H1 (cell line): ENCODE results near the gene URGCP. TPM values are rescaled to one million over a fixed set of nuclear protein-coding genes. Genes with fewer than 3 reads are reported as not detected.

Source experiments
- CTCF ChIA-PET: fragments of 300-600 bp; sonication (Branson Sonifier 250); formaldehyde crosslinking; loops from one replicate; lab custom pipeline; 2021; ENCODE audit not compliant: partially characterized antibody; lab: Charles Lee
- POLR2A ChIA-PET: fragments of 300-600 bp; sonication (Branson Sonifier 250); formaldehyde crosslinking; loops from one replicate; lab custom pipeline; 2021; ENCODE audit warnings: inconsistent platforms; ENCODE audit not compliant: partially characterized antibody; lab: Charles Lee
- DNase-seq, 2 experiments: peaks; one replicate each; pipeline versions ENCODE4 v3.0.0 to v3.0.0-alpha.2; 2010 to 2022; ENCODE audit warnings: low spot score in 2 of 2, low read depth in 1 of 2, mixed read lengths in 1 of 2
- FAIRE-seq: peaks from 2 replicates; lab custom pipeline; 2011; peaks lifted over from hg19 to GRCh38; lab: Jason Lieb, UNC
- H2AFZ ChIP-seq: 2 replicates; pipeline ENCODE4 v1.8.1; 2012; ENCODE audit warnings: low read length, inconsistent platforms
- H2AK5ac ChIP-seq: 2 replicates; pipeline ENCODE4 v1.6.1; 2013; ENCODE audit warnings: low read depth, low read length
- H2BK120ac ChIP-seq: replicated peaks from 2 replicates; pipeline ENCODE3; 2013; ENCODE audit warnings: low read depth, low read length, inconsistent platforms
- H2BK12ac ChIP-seq: 2 replicates; pipeline ENCODE4 v1.6.1; 2013; ENCODE audit warnings: low read depth, low read length
- H2BK15ac ChIP-seq: 2 replicates; pipeline ENCODE4 v1.6.1; 2013; ENCODE audit warnings: low read length
- H2BK20ac ChIP-seq: 2 replicates; pipeline ENCODE4 v1.6.1; 2013; ENCODE audit warnings: low read length
- H2BK5ac ChIP-seq: 2 replicates; pipeline ENCODE4 v1.6.1; 2013; ENCODE audit warnings: low read depth, low read length
- H3K14ac ChIP-seq: 2 replicates; pipeline ENCODE4 v1.6.1; 2013; ENCODE audit warnings: inconsistent platforms; ENCODE audit not compliant: insufficient read length
- H3K18ac ChIP-seq: 2 replicates; pipeline ENCODE4 v1.6.1; 2013; ENCODE audit warnings: low read length; ENCODE audit errors: extremely low read depth
- H3K23ac ChIP-seq: 2 replicates; pipeline ENCODE4 v1.6.1; 2013; ENCODE audit warnings: inconsistent platforms; ENCODE audit not compliant: insufficient read length
- H3K23me2 ChIP-seq: 2 replicates; pipeline ENCODE4 v1.6.1; 2013; ENCODE audit warnings: low read depth, low read length
- H3K27ac ChIP-seq: 2 replicates; pipeline ENCODE4 v1.6.1; 2011; ENCODE audit warnings: low read depth, low read length, inconsistent platforms
- H3K27me3 ChIP-seq, 4 experiments: replicated peaks in 1 of 4; 1 replicate in 1 of 4; 2 replicates in 3 of 4; pipeline versions ENCODE4 v1.6.1 to v1.8.1; 2011 to 2013; ENCODE audit warnings: low read length in 3 of 4, mild to moderate bottlenecking in 3 of 4, inconsistent platforms in 2 of 4, mixed read lengths in 2 of 4, moderate library complexity in 1 of 4; ENCODE audit not compliant: control insufficient read depth in 3 of 4, insufficient read depth in 3 of 4; ENCODE audit errors: extremely low read depth in 1 of 4
- H3K36me3 ChIP-seq, 4 experiments: 2 replicates each; pipeline versions ENCODE4 v1.6.1 to v1.8.1; 2011 to 2013; ENCODE audit warnings: mild to moderate bottlenecking in 4 of 4, low read length in 3 of 4, moderate library complexity in 2 of 4, control low read depth in 1 of 4, inconsistent platforms in 1 of 4; ENCODE audit not compliant: insufficient read depth in 4 of 4, control insufficient read depth in 2 of 4
- H3K4ac ChIP-seq: replicated peaks from 2 replicates; pipeline ENCODE3; 2013; ENCODE audit warnings: low read length, low read depth, mixed read lengths, inconsistent platforms; ENCODE audit not compliant: insufficient read length
- H3K4me1 ChIP-seq, 4 experiments: replicated peaks in 1 of 4; 1 replicate in 1 of 4; 2 replicates in 3 of 4; pipeline versions ENCODE4 v1.6.1 to v1.8.1; 2011 to 2013; ENCODE audit warnings: low read length in 3 of 4, inconsistent platforms in 2 of 4, mixed read lengths in 1 of 4; ENCODE audit not compliant: insufficient read depth in 4 of 4, control insufficient read depth in 3 of 4
- H3K4me2 ChIP-seq, 2 experiments: 2 replicates each; pipeline versions ENCODE4 v1.6.1 to v1.8.1; 2011 to 2013; ENCODE audit warnings: low read depth in 2 of 2, low read length in 2 of 2, control low read depth in 1 of 2, inconsistent platforms in 1 of 2, mild to moderate bottlenecking in 1 of 2; ENCODE audit not compliant: insufficient read depth in 1 of 2
- H3K4me3 ChIP-seq, 4 experiments: fragments of 200-600, 300-600 bp in 1 of 4; sonication (generic), shearing (Covaris generic), sonication (Bioruptor Twin) in 1 of 4; 2 replicates each; pipeline versions ENCODE4 v1.5.1 to v1.8.1; 2011 to 2016; ENCODE audit warnings: low read length in 4 of 4, low read depth in 3 of 4, control low read depth in 2 of 4, inconsistent platforms in 2 of 4, mild to moderate bottlenecking in 2 of 4, mixed read lengths in 1 of 4, moderate library complexity in 1 of 4; ENCODE audit not compliant: insufficient read depth in 2 of 4; ENCODE audit errors: extremely low read depth in 1 of 4
- H3K56ac ChIP-seq: replicated peaks from 2 replicates; pipeline ENCODE3; 2013; ENCODE audit warnings: low read depth, mild to moderate bottlenecking, mixed read lengths, low read length, inconsistent platforms; ENCODE audit not compliant: insufficient read length
- H3K79me1 ChIP-seq: 2 replicates; pipeline ENCODE4 v1.6.1; 2013; ENCODE audit warnings: low read depth, low read length, control low read depth
- H3K79me2 ChIP-seq, 2 experiments: 2 replicates each; pipeline versions ENCODE4 v1.6.1 to v1.8.1; 2012 to 2013; ENCODE audit warnings: low read length in 2 of 2, mild to moderate bottlenecking in 2 of 2, inconsistent platforms in 1 of 2; ENCODE audit not compliant: insufficient read depth in 2 of 2, control insufficient read depth in 1 of 2
- H3K9ac ChIP-seq, 4 experiments: replicated peaks in 1 of 4; 1 replicate in 1 of 4; 2 replicates in 3 of 4; pipeline versions ENCODE4 v1.6.1 to v1.8.1; 2011 to 2013; ENCODE audit warnings: low read depth in 3 of 4, low read length in 3 of 4, control low read depth in 2 of 4, mild to moderate bottlenecking in 2 of 4, moderate library complexity in 2 of 4, inconsistent platforms in 1 of 4; ENCODE audit errors: extremely low read depth in 1 of 4
- H3K9me3 ChIP-seq, 2 experiments: 2 replicates each; pipeline versions ENCODE4 v1.6.1 to v1.8.1; 2012 to 2013; ENCODE audit warnings: mild to moderate bottlenecking in 2 of 2, moderate library complexity in 2 of 2, control low read depth in 1 of 2, inconsistent platforms in 1 of 2, low read depth in 1 of 2, low read length in 1 of 2, mixed read lengths in 1 of 2; ENCODE audit not compliant: insufficient read depth in 2 of 2
- H4K20me1 ChIP-seq, 2 experiments: replicated peaks in 1 of 2; 2 replicates each; pipeline versions ENCODE3 to v1.8.1; 2011 to 2013; ENCODE audit warnings: inconsistent platforms in 2 of 2, low read length in 2 of 2, mild to moderate bottlenecking in 1 of 2; ENCODE audit not compliant: insufficient read depth in 2 of 2, control insufficient read depth in 1 of 2
- H4K5ac ChIP-seq: 2 replicates; pipeline ENCODE4 v1.6.1; 2013; ENCODE audit warnings: low read length, low read depth, mixed read lengths, inconsistent platforms; ENCODE audit not compliant: insufficient read length
- H4K8ac ChIP-seq: 2 replicates; pipeline ENCODE4 v1.8.0; 2013; ENCODE audit warnings: mild to moderate bottlenecking, moderate library complexity, low read length, inconsistent platforms; ENCODE audit not compliant: insufficient read depth; ENCODE audit errors: extremely low read depth
- H4K91ac ChIP-seq: replicated peaks from 2 replicates; pipeline ENCODE3; 2013; ENCODE audit warnings: low read length, mixed read lengths, inconsistent platforms; ENCODE audit not compliant: insufficient read length
- ASH2L ChIP-seq: fragments of 200-600, 300-600 bp; sonication (generic); IDR thresholded peaks from one replicate; pipeline ENCODE4 v1.7.1; 2017; ENCODE audit warnings: low read length
- BCL11A ChIP-seq, 2 experiments: IDR thresholded peaks; one replicate each; pipeline ENCODE4 v1.6.1; 2011; ENCODE audit warnings: low read depth in 2 of 2, low read length in 2 of 2, mild to moderate bottlenecking in 2 of 2
- BRCA1 ChIP-seq: IDR thresholded peaks from 2 replicates; pipeline ENCODE4 v1.6.1; 2012; ENCODE audit warnings: low read depth, low read length, improper control_type of control experiment
- CHD1 ChIP-seq: IDR thresholded peaks from 2 replicates; pipeline ENCODE4 v1.6.1; 2012; ENCODE audit warnings: low read depth, low read length, improper control_type of control experiment
- CTBP2 ChIP-seq: IDR thresholded peaks from 2 replicates; pipeline ENCODE4 v1.7.0; 2011; ENCODE audit warnings: borderline replicate concordance, mild to moderate bottlenecking, moderate library complexity, mixed read lengths, low read length; ENCODE audit not compliant: insufficient read depth, insufficient read length
- POLR2A ChIP-seq, 2 experiments: IDR thresholded peaks; 1 replicate in 1 of 2; 2 replicates in 1 of 2; pipeline ENCODE4 v1.6.1; 2011; ENCODE audit warnings: low read depth in 2 of 2, low read length in 2 of 2, mild to moderate bottlenecking in 2 of 2; ENCODE audit errors: control extremely low read depth in 1 of 2
- POLR2AphosphoS5 ChIP-seq: IDR thresholded peaks from 2 replicates; pipeline ENCODE4 v1.6.1; 2011; ENCODE audit warnings: low read depth, low read length
- RXRA ChIP-seq: IDR thresholded peaks from 2 replicates; pipeline ENCODE4 v1.6.1; 2011; ENCODE audit warnings: low read depth, mild to moderate bottlenecking, low read length, moderate library complexity; ENCODE audit not compliant: insufficient read depth
- SIRT6 ChIP-seq: IDR thresholded peaks from one replicate; pipeline ENCODE4 v1.7.1; 2012; ENCODE audit warnings: low read length, inconsistent platforms
- SIX5 ChIP-seq: IDR thresholded peaks from 2 replicates; pipeline ENCODE4 v1.6.1; 2011; ENCODE audit warnings: mild to moderate bottlenecking, low read depth, low read length
- SRF ChIP-seq: IDR thresholded peaks from 2 replicates; pipeline ENCODE4 v1.6.1; 2011; ENCODE audit warnings: mild to moderate bottlenecking, low read depth, low read length, moderate library complexity
- TAF7 ChIP-seq: optimal IDR thresholded peaks from 2 replicates; pipeline ENCODE3; 2011; ENCODE audit warnings: low read depth, mild to moderate bottlenecking, inconsistent platforms, low read length, moderate library complexity, borderline replicate concordance
- WGBS, 2 experiments: shearing (Covaris generic) in 1 of 2; methylation state at CpG; one replicate each; pipeline versions ENCODE4 v1.1.6 to v1.1.7; 2013 to 2015; ENCODE audit warnings: low lambda C conversion rate in 2 of 2, mixed read lengths in 2 of 2, inconsistent platforms in 1 of 2, low coverage in 1 of 2, missing lambda C conversion rate in 1 of 2; ENCODE audit not compliant: insufficient replicate concordance in 2 of 2, insufficient coverage in 1 of 2, insufficient read length in 1 of 2; ENCODE audit errors: extremely low coverage in 1 of 2, missing lambda C conversion rate in 1 of 2; 5-methylcytosine and 5-hydroxymethylcytosine counted together
- polyA plus RNA-seq, 7 experiments: library from polyadenylated mRNA; depleted of rRNA in 3 of 7; stranded (reverse) in 5 of 7; unstranded in 2 of 7; fragments of >200 nt in 5 of 7; fragments of 200-250 nt in 2 of 7; gene quantifications; 1 replicate in 5 of 7; 2 replicates in 1 of 7; 4 replicates in 1 of 7; pipeline versions ENCODE4 v1.2.1 to v1.2.3, GENCODE V29; 2011 to 2013; ENCODE audit warnings: missing spikeins in 2 of 7, mixed read lengths in 2 of 7
- total RNA-seq: library from RNA; stranded (reverse); fragmentation: NEBNext Ultra II Directional; extraction: Animal tissue kit (Norgen Biotek cat#: 25700); gene quantifications from 2 replicates; pipeline ENCODE4 v1.2.1, GENCODE V29; 2021

URGCP gene
- total and polyA plus RNA-seq, 2 of the 8 experiments (the other 6 are each of a cell fraction or from before 2014, with no cell fraction given) = 9.0 to 18.7 TPM

DNA sequence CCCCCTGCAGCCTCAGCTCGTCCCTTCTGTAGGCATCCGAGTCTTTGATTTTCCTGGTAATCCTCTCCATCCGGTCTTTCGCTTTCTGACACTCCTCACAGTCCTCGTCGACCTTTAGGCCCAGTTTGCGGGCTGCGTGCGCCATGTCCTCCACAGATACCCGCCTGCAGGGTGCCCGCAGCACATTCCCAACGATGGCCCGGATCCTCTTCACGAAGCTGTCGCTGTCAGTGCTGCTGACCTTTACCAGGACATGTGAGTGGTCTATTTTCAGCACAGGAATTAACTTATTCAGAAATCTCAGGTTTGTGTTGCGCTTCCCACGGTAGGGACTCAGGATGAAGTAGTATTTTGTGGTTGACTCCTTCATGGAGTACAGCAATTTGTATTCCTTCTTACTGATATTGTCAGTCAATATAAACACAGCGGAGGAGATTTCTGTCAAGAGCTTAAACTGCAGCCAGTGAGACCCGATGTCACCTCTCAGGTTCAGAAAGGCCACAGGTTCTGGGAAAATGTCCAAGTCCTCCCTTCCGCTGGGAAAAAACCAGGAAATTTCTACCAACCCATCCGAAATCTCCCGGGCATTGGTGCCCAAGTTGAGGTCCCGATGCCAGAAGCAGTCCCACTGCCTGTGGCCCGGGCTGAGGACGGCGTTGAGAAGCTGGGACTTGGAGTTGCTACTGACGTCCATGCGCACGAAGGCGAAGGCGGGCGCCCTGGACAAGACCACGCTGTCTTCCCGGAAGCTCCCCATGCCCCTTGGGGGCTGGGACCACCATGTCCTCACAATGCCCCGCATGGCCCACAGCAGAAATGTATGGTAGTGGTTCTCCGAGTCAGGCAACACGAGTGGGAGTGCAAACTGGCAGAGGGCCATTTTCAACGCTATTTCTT, 28.2 kb downstream of the URGCP start:
- Histone ChIP-seq H3K36me3 (peaks cover 5 to 23% (median 12%) of the 10 kb centered on the region in 4 experiments; a peak in 6 of 8 replicates), H4K20me1 (no peaks in the 10 kb centered on the region), H4K91ac (no peak overlapping the region), H3K27ac (no peak overlapping the region; the same call in 1 of the 2 replicates), H2BK120ac (no peak overlapping the region), H3K56ac (no peak overlapping the region), H2AK5ac (no peak overlapping the region), H3K23me2 (no peaks in the 10 kb centered on the region), H3K27me3 (no peaks in the 10 kb centered on the region), H3K14ac (no peak overlapping the region), H4K5ac (no peak overlapping the region), H3K23ac (no peak overlapping the region), H3K18ac (no peak overlapping the region), H3K9me3 (no peaks in the 10 kb centered on the region), H2BK20ac (no peak overlapping the region), H3K79me1 (no peaks in the 10 kb centered on the region), H2AFZ (no peak overlapping the region), H3K4me1 (peaks cover 1 to 4% (median 2%) of the 10 kb centered on the region in 4 experiments; a peak in 3 of 7 replicates), H3K4ac (no peak overlapping the region), H2BK12ac (no peak overlapping the region), H4K8ac (no peak overlapping the region; the same call in 1 of the 2 replicates), H3K4me3 (no peak overlapping the region), H2BK15ac (no peak overlapping the region), H3K79me2 (no peaks in the 10 kb centered on the region), H3K4me2 (no peak overlapping the region), H3K9ac (no peak overlapping the region), H2BK5ac (no peak overlapping the region)
- CTCF ChIA-PET = interaction anchor here (0.5 to 2.2 kb wide), 5 partner anchors 9 to 65 kb away, joined by 3 to 7 read pairs (median 3); no protein-coding TSS in a partner anchor
- FAIRE-seq (no peak), DNase-seq (no peak)
- 91% methylated on average over 38 of the region's 38 CpGs; no CpG with 5 or more reads in 1 of the 2 experiments for WGBS, 2 experiments
- no peak for TF ChIP-seq CTBP2
- TF ChIP-seq SRF = no peak
- TF ChIP-seq SIX5 = no peak
- TF ChIP-seq ASH2L = no peak
- no peak for TF ChIP-seq TAF7
- TF ChIP-seq SIRT6 = no peak
- no peak for TF ChIP-seq BCL11A (IDR thresholded peaks at IDR 0.05; ENCODE audit: low read depth in 2 of 2, low read length in 2 of 2)
- TF ChIP-seq POLR2A (IDR thresholded peaks at IDR 0.05; ENCODE audit: control extremely low read depth in 1 of 2, low read depth in 2 of 2, low read length in 2 of 2) = no peak
- TF ChIP-seq BRCA1 = no peak
- TF ChIP-seq CHD1 = no peak
- TF ChIP-seq POLR2AphosphoS5 = no peak
- TF ChIP-seq RXRA = no peak
- POLR2A ChIA-PET = interaction anchor here (1.5 to 1.8 kb wide), 4 partner anchors 9 to 27 kb away, joined by 3 to 7 read pairs (median 4); partner anchors contain the start of gene MRPS24
